Activated CD4-positive, CD25-positive, alpha-beta regulatory T cell treated with anti-CD3 and anti-CD28 coated beads, Interleukin-2, amount 50 U/mL, for 16 hours (primary cell): Measurements from ENCODE around the gene ZNF490.
"Not testable (repeated sequence)": the region's sequence is repeated elsewhere in the genome, so short reads cannot be mapped to it uniquely, and the experiment has no call there.

Experiments
- DNase-seq: peaks from one replicate; pipeline ENCODE4 v3.0.0-alpha.2; 2020; ENCODE audit warnings: low read depth, low spot score

Gene ZNF490

DNA sequence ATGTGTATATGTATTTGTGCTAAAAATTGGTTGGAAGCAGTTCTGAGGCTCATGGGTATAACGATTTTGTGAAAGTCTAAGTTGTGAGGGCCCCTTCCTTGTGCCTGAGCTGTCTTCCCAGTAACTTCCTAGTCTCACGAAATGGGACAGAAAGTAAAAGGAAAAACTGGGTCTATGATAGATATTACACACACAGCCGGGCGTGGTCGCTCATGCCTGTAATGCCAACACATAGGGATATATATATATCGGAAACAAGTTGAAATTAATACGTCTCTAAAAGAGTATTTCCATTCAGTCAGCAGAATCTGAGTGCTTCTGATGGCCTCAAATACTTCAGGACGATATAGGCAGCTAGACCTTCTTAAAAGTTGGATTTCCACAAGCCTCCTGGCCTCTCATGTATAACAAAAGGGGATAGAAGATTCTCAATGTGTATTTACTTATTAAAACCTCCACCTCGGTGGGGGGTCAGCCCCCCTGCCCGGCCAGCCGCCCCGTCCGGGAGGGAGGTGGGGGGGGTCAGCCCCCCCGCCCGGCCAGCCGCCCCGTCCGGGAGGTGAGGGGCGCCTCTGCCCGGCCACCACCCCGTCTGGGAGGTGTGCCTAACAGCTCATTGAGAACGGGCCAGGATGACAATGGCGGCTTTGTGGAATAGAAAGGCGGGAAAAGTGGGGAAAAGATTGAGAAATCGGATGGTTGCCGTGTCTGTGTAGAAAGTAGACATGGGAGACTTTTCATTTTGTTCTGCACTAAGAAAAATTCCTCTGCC, 10.8 kb upstream of the ZNF490 start:
- not testable (repeated sequence) for DNase-seq

- no peak for DNase-seq
Measured at GRCh38 chr19:12617646-12618045, 7.0 kb upstream of the ZNF490 start.

- no peak for DNase-seq
Measured at GRCh38 chr19:12611361-12611699, 717 bp upstream of the ZNF490 start.

GRCh38 chr19:12607631-12608030, 3.0 kb downstream of the ZNF490 start:
- no peak for DNase-seq

DNA sequence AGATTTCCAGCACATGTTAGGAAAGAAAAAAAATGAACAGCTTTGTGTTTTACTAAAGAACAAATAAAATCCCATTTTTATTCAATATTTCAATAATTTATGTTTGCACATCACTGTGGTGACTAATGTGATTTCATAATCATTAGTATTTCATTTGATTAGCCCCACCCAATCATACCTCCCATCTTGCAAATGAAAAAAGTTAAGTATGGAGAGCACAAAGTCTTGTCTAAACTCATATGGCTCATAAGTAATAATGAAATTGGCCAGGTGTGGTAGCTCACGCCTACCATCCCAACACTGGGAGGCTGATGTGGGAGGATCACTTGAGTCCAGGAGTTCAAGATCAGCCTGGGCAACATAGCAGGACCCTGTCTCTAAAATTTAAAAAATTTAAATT, 3.8 kb downstream of the ZNF490 start:
- DNase-seq, result no peak

- no peak for DNase-seq
Measured at GRCh38 chr19:12603714-12604113, 6.9 kb downstream of the ZNF490 start.

- DNase-seq, result no peak
Measured at GRCh38 chr19:12597594-12597993, 13.0 kb downstream of the ZNF490 start.

DNA sequence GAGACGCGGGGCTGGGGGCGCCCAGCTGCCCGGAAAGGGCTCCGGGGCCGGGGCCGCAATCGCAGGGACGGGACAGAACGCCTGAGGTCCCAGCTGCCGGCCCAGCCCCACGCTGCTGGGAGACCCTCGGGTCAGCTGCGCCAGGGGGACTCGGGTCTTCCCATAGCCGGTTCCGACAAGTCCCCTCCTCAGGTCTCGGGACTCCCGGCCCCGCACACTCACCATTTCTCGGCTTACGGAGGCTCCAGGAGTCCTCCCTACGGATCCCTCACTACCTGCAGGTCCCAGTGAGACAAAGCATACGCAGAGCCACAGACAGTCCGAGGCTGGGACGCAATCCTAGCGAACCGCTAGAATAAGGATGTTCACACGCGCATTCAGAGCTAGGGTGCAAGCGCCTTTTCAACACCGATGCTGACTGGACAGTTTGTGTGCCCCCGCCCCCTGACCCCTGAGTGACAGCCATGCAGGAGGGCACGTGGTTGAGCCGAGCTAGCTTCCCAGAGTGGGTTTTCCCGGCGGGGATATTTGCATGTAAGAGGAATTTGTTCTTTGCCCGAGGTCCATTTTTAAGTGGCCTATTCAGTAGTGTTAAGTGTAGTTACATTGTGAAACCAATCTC, 13.6 kb downstream of the ZNF490 start:
- no peak for DNase-seq

- no peak for DNase-seq
Measured at GRCh38 chr19:12596485-12596884, 14.1 kb downstream of the ZNF490 start.

DNA sequence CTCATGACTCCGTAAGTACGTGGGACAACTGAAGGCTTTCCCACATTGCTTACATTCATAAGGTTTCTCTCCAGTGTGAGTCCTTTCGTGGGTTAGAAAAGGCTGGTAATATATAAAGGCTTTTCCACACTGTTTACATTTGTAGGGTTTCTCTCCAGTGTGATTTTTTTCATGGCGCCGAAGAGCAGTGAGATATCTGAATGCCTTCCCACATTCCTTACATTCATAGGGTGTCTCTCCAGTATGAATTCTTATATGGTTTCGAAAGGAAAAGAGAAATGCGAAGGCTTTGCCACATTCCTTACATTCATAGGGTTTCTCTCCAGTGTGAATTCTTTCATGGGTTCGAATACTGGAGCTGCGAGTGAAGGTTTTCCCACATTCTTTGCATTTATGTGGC, 29.5 kb downstream of the ZNF490 start:
- DNase-seq, result no peak

- DNase-seq, result no peak
Measured at GRCh38 chr19:12580180-12580694, 30.4 kb downstream of the ZNF490 start.

GRCh38 chr19:12578641-12579040, 32.0 kb downstream of the ZNF490 start:
- DNase-seq, result no peak

GRCh38 chr19:12574036-12574435, 36.6 kb downstream of the ZNF490 start:
- DNase-seq, result no peak

DNA sequence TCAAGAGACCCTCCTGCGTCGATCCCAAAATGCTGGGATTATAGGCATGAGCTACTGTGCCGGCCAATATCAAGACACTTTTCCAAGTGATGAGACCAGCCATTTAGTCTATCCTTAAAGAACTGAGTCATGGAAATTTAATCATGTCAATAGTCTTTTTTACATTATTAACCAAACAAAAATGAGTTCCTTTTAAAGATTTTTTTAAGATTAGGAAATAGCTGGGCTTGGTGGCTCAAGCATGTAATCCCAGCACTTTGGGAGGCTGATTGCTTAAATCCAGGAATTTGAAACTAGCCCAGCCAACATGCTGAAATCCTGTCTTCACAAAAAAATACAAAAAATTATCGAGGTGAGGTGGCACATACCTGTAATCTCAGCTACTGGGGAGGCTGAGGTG, 42.7 kb downstream of the ZNF490 start:
- no peak for DNase-seq

- not testable (repeated sequence) for DNase-seq
Measured at GRCh38 chr19:12566380-12566779, 44.2 kb downstream of the ZNF490 start.

- DNase-seq, result peak; percentile 80
Measured at GRCh38 chr19:12564016-12564664, 46.5 kb downstream of the ZNF490 start.

- DNase-seq, result no peak
Measured at GRCh38 chr19:12555456-12555930, 55.1 kb downstream of the ZNF490 start.

DNA sequence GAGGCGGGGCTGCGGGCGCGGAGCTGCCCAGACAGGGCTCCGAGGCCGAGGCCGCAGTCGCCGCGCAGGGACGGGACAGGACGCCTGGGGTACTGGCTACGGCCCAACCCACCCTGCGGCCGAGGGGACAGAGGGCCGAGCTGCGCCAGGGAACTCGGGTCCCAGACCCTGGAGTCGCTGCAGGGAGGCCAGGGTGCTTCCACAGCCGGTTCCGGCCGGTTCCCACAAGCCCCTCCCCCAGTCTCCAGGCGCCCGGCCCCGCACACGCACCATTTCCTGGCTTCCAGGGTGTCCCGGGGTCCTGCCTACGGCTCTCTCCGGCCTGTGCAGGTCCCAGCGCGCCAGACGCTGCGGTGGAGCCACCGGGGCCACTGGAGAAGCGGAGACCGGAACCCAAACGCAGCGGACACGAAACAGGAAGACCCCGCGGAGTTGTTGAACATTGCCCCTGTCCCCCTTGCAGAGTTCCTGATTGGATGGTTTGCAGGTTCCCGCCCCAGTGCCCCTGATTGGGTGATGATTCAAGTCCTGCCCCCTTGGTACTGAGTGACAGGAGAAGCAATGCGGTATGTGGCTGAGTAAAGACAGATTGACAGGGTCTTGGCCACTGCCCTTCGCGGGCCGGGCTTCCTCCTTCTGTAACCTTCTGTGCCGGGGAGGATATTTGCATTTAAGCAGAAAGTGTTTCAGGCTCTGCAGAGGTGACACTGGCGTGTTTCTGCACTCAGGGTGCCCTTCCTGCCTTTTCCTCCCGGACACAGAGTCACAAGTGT, 59.4 kb downstream of the ZNF490 start, which contains the start of gene ZNF564:
TSS of gene ZNF564 (minus strand) at position 423 of the 773 bp plus-strand sequence. CDS start at position 273, 150 bp downstream.
- DNase-seq, result peak; percentile 87

DNA sequence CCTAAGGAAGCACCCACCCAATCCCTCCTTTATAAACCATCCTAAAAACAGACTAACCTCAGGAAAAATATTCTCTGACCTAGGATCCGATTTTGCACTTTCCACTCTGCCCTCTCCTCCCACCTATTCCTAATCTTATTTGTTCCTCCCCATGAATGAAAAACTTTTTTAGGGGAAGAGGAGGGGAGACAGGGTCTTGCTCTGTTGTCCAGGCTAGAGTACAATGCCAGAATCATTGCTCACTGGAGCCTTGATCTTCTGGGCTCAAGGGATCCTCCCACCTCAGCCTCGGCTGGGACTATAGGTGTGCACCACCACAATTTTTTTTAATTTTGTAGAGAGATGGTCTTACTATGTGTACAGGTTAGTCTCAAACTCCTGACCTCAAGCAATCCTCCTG, 63.7 kb downstream of the ZNF490 start:
- DNase-seq, result no peak

DNA sequence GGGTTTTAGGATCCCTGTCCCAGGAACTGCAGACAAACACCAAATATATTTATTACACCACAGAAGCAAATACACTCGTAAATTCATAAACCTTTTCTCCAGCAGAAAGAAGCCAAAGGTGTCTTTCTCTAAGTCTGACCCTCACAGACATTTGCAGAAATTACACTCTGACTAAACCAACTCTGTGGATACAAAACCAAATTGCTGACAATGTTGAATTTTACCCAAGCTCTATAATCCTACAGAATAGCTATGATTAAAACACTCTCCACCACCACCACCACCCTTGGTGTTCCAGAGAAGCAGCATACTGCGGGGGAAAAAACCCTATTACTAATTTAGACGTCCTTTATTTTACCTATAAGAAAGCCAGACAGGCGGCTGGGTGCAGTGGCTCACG, 64.5 kb downstream of the ZNF490 start:
- DNase-seq, result no peak

- no peak for DNase-seq
Measured at GRCh38 chr19:12545267-12545666, 65.3 kb downstream of the ZNF490 start.

- DNase-seq, result no peak
Measured at GRCh38 chr19:12544401-12544876, 66.2 kb downstream of the ZNF490 start.
